ENCODE measurements around the gene SH3BP2.

The SH3BP2 gene

DNA sequence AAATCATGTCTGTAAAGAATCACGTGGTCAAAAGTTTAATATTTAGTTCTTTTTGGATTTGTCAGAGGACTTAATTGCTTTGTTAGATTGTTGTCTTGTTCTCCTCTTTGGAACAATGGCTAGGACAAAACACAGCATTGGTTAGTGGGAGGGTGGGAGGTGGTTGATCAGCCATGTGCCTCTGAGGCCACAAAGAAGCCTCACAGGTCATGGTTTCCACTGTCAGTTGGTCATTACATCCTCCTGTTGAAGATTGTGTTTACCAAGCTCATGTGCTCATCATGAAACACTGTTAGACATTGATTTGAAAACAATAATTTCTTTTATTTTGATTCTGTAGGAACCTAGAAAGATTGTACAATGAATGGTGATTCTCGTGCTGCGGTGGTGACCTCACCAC lies 82.7 kb downstream of the SH3BP2 start:
- no peak for TF ChIP-seq CTCF (IDR thresholded peaks at IDR 0.05; ENCODE audit: low read length, missing control alignments)
- no peak for DNase-seq (ENCODE audit: low read depth)
- H3K4me3 ChIP-seq (replicated peaks; ENCODE audit: low read depth, low read length): no peak overlapping the region

- no peak overlapping the region for H3K4me3 ChIP-seq (replicated peaks; ENCODE audit: low read depth, low read length)
- no peak for TF ChIP-seq CTCF (IDR thresholded peaks at IDR 0.05; ENCODE audit: low read length, missing control alignments)
- peak; percentile 59 for DNase-seq (ENCODE audit: low read depth)
Observed at GRCh38 chr4:2878346-2878745, 85.5 kb downstream of the SH3BP2 start.

DNA sequence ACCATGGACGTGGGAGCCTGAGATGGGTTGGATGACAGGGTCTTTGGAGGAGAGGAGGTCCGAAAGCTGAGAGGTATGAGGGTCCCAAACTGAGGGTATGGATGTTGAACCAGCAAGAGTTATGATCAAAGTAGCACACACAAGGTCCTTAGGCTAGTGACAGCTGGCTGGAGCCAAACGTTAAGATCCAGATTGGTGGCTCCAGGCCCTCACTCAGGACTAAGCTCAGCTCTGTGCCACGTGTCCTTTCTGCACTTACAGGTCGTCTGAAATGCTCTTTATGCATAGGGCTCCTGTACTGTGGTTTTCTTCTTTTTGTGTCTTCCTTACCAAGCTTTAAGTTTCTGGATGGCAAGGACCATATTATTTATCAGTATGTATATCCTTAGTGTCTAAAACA lies 86.1 kb downstream of the SH3BP2 start:
- no peak for TF ChIP-seq CTCF (IDR thresholded peaks at IDR 0.05; ENCODE audit: low read length, missing control alignments)
- H3K4me3 ChIP-seq (replicated peaks; ENCODE audit: low read depth, low read length): no peak overlapping the region
- DNase-seq (ENCODE audit: low read depth): no peak

GRCh38 chr4:2881431-2881830 lies 88.5 kb downstream of the SH3BP2 start:
- no peak for TF ChIP-seq CTCF (IDR thresholded peaks at IDR 0.05; ENCODE audit: low read length, missing control alignments)
- no peak overlapping the region for H3K4me3 ChIP-seq (replicated peaks; ENCODE audit: low read depth, low read length)
- DNase-seq (ENCODE audit: low read depth): no peak

GRCh38 chr4:2882341-2882740 lies 89.5 kb downstream of the SH3BP2 start:
- no peak for TF ChIP-seq CTCF (IDR thresholded peaks at IDR 0.05; ENCODE audit: low read length, missing control alignments)
- DNase-seq (ENCODE audit: low read depth): no peak
- no peak overlapping the region for H3K4me3 ChIP-seq (replicated peaks; ENCODE audit: low read depth, low read length)

GRCh38 chr4:2886161-2886560 lies 93.3 kb downstream of the SH3BP2 start:
- no peak for DNase-seq (ENCODE audit: low read depth)
- TF ChIP-seq CTCF (IDR thresholded peaks at IDR 0.05; ENCODE audit: low read length, missing control alignments): no peak

GRCh38 chr4:2886622-2887021 lies 93.7 kb downstream of the SH3BP2 start:
- no peak for TF ChIP-seq CTCF (IDR thresholded peaks at IDR 0.05; ENCODE audit: low read length, missing control alignments)
- H3K4me3 ChIP-seq (replicated peaks; ENCODE audit: low read depth, low read length): no peak overlapping the region
- DNase-seq (ENCODE audit: low read depth): no peak

More at GRCh38 chr4:2886161-2886560, 93.3 kb downstream of the SH3BP2 start:
- H3K4me3 ChIP-seq (replicated peaks; ENCODE audit: low read depth, low read length): no peak overlapping the region
